Stimulated activated CD4-positive, alpha-beta T cell treated with anti-CD3 and anti-CD28 coated beads, Interleukin-2, amount 100 ng/mL, for 4 hours (primary cell): Measurements from ENCODE around the gene KRTAP4-9.
"Not testable (repeated sequence)": the region's sequence is repeated elsewhere in the genome, so short reads cannot be mapped to it uniquely, and the experiment has no call there.

Experiments used
- DNase-seq: peaks from one replicate; pipeline ENCODE4 v3.0.0-alpha.2; 2020; ENCODE audit warnings: low read depth

The KRTAP4-9 gene

DNA sequence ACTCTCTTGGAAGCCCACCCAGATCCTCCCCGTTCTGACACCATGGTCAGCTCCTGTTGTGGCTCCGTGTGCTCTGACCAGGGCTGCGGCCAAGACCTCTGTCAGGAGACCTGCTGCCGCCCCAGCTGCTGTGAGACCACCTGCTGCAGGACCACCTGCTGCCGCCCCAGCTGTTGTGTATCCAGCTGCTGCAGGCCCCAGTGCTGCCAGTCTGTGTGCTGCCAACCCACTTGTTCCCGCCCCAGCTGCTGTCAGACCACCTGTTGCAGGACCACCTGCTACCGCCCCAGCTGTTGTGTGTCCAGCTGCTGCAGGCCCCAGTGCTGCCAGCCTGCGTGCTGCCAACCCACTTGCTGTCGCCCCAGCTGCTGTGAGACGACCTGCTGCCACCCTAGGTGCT is at the start of gene KRTAP4-9:
TSS of gene KRTAP4-9 (plus strand) at position 43 of the 400 bp plus-strand sequence. CDS start at position 43, 0 bp downstream.
- not testable (repeated sequence) for DNase-seq

DNA sequence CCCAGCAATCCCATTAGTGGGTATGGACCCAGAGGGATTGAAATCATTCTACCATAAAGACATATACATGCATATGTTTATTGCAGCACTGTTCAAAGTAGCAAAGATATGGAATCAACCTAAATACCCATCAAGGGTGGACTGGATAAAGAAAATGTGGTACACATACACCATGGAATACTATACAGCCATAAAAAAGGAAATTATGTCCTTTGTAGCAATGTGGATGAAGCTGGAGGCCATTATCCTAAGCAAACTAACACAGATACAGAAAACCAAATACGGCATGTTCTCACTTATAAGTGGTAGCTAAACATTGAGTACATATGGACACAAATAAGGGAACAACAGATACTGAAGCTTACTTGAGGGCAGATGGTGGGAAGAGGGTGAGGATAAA is 47.6 kb upstream of the KRTAP4-9 start:
- no peak for DNase-seq

DNA sequence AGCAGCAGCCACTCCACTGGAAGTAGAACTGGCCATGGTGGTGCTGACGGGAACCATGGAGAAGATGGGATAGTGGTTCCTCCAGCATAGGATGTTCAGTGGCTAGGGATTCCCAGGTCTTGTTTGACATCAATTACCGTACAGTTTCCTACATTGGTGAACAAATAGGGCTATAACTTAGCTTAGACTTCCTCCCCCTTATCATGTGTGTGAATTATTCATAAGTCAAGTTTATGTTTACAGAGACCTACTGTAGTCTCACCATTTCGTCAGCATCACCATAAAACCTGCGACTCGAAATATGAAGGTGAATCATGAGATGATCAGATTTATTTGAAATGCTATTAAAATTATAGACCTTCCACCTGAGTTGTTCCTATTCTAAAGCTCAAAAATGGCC is 46.4 kb upstream of the KRTAP4-9 start:
- no peak for DNase-seq

DNA sequence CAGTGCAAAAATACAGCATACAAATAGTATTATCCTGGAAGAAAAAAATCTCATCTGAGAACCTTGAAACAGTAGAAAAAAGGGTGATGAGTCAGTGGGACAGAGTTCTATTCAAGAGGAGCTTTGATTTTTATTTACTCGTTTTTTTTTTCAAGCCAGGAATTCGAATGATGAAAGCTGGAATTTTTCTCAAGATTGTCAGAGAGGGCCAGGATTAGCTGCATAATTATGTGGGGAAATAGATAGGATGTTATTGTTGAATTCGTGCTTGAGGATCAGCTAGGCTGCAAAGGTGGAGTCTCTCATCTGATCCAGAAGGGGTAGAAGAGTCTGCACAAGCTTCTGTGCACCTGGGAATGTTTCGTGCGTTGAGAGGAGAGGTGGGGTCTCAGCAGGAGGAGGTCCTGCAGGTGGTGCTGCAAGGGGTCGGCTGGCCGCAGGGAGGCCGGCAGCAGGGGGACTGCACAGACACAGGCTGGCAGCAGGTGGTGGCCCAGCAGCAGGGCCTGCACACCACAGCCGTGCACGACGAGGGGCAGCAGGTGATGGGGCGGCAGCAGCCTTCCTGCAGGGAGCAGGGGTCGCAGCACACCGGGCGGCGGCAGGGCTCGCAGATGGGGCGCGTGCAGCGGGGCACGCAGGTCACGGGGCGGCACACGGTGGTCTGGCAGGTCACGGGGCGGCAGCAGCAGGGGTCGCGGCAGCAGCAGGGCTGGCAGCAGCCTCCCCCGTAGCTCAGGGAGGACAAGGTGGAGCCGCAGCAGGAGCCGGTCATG is 45.7 kb upstream of the KRTAP4-9 start:
- DNase-seq = not testable (repeated sequence)

DNA sequence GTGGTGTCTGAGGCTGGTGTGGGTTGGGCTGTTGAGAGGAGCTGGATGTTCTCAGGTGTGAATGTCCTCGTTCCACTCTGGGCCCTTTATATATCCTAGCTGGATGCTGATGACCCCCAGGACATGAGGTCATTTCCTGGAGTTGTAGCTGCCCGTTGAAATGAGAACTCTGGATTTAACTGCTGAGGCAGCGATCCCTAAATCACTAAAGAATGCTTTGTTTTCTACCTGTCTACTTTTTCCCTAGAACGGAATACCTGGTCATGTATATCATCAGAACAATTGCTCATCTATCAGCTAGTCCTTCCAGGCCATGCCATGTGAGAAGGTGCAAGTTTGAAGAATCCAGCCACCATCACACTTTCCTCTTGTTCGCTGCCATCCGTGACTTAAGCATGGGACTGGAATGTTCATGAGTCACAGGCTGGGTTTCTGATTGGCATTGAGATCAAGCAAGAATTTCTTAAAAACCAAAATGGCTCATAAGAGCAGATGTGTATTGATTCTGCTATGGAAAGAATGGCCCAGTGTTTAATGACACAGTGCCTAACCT is 45.1 kb upstream of the KRTAP4-9 start, which contains the start of gene KRTAP2-3:
TSS of gene KRTAP2-3 (minus strand) at position 63 of the 553 bp plus-strand sequence. CDS start 64 bp downstream, outside the sequence.
- DNase-seq = no peak

DNA sequence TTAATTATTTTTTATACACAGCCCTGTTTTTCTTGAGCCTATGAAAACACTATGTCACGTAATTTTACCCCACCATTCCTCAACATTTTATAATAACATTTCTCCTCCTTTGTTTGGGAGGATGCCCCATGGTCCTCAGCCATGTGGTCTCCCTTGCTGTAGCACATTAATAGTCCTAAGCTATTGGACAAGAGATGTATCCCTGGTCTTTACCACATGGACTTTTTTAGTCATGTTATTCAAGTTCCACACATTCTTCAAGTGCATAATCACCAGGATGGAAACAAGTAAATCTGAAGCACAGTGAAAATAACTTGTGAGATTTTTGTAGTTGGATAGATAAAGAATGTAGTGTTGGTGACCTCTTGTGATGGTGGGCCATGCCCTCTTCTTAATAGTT is 43.2 kb upstream of the KRTAP4-9 start:
- no peak for DNase-seq

DNA sequence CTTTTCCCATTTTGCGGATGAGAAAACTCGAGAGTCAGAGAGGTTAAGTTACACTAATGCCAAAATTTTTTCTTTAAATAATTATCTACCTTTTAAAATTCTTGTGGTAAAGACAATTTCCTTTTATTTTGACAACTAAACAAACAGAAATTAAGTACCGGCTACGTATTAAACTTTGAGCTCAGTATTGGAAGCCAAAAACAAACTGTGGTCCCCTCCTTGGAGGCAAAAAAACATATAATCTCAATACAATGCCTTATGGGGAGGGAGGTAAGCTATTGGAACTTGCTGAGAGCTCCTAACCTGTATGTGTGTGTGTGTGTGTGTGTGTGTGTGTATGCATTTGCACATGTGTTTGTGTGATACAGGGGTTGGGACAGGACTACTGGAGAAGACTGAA is 41.7 kb upstream of the KRTAP4-9 start:
- DNase-seq = no peak

DNA sequence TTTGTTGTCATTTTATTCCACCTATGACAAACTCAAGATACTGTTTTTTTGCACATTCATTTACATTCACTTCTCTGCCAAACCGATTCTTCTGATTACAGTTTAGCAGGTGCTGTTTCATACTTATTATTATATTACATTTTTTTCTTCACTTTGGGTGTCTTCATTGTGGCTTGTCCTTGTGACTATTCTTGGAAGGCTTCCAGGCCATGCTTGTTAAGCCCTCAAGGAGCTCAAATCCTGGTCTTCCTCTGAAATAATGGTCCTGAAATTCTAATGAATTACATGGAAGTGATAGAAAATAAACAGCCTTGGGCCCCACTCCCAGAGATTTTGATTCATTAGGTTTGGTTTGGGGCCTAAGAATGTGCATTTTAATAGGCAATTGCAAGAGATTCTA is 40.9 kb upstream of the KRTAP4-9 start:
- DNase-seq = no peak

DNA sequence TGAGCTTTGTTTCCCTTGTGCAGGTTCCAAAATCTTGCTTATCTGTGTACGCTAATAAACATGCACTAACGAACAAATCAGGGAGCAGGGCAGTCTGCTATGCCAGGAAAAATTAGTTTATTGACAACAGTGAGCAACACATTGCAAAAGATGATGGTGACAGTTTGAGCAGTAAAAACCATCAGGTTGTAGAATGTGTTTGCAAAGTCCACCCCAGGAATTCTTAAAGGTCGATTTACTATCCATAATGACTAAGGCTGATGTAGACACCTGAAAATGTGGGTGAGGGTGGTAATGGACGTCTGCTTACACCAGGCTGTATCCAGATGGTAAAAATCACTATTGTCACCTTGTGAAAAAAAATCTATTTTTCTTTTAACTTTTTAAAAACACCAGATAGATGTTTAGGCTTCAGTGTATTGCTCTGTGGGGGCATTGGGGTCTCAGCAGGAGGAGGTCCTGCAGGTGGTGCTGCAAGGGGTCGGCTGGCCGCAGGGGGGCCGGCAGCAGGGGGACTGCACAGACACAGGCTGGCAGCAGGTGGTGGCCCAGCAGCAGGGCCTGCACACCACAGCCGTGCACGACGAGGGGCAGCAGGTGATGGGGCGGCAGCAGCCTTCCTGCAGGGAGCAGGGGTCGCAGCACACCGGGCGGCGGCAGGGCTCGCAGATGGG is 40.0 kb upstream of the KRTAP4-9 start:
- DNase-seq = not testable (repeated sequence)

DNA sequence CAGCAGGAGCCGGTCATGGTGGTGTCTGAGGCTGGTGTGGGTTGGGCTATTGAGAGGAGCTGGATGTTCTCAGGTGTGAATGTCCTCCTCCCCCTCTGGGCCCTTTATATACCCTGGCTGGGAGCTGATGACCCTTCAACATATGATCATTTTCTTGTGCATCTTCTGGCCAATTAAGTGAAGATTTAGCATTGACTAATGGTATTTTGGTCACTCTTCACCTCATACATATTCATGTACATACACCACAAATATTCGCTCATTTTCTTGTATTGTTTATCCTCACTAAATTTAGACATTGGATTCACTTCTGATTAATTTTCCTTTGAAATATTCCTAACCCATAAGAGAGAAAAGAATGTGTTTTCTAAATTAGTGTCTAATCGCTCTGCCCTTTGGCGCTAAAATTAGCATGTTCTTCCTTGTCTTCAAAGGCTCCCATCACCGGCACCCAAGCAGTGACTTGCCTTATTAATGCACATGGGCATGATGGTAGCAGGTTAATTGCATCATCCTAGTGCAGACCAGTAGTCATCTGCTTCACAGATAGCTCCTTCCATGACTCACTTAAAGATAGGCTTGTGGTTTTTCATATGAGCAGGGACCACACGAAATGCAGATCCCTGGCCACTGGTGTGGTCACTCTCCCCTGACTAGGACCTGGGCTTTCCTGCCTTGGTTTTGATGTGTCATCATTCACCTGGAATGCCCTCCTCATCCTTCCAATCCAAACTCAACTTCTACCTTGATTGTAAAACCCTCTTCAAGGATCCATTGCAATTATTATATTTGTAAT is 39.2 kb upstream of the KRTAP4-9 start, which contains the start of gene KRTAP2-4:
TSS of gene KRTAP2-4 (minus strand) at position 51 of the 796 bp plus-strand sequence. CDS start at position 17, 34 bp downstream.
- DNase-seq = no peak

DNA sequence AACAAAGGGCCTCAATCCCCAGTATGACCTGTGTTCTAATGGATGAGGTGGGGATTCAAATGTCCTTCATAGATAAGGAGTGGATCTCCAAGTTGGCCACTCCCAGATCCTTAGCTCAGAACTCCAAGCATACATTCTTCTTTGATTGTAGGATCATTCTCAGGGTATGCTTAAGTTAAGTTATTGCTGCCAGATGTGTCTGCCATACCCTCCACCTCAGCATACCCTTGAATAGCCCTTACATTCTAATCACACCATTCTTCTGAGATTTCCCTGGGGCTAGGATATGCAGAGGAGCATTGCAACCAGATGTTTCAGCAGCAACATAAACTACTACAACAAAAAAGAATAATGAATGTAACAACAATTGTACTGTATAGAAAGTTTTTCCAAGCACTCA is 37.9 kb upstream of the KRTAP4-9 start:
- DNase-seq = no peak

DNA sequence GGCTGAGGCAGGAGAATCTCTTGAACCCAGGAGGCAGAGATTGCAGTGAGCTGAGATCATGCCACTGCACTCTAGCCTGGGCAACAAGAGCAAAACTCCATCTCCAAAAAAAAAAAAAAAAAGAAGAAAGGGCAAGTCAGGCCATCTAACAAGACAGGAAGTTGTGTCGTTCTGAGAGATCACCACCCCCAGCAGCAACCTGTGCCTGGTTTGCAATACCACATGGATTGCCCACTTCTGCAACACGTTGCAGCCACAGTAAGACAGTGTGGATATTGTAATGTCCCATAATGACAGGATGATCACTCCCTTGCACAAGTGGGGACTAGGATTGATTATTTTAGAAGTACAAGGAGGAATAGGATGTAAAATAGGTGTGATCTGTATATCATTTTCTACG is 36.2 kb upstream of the KRTAP4-9 start:
- DNase-seq = no peak

DNA sequence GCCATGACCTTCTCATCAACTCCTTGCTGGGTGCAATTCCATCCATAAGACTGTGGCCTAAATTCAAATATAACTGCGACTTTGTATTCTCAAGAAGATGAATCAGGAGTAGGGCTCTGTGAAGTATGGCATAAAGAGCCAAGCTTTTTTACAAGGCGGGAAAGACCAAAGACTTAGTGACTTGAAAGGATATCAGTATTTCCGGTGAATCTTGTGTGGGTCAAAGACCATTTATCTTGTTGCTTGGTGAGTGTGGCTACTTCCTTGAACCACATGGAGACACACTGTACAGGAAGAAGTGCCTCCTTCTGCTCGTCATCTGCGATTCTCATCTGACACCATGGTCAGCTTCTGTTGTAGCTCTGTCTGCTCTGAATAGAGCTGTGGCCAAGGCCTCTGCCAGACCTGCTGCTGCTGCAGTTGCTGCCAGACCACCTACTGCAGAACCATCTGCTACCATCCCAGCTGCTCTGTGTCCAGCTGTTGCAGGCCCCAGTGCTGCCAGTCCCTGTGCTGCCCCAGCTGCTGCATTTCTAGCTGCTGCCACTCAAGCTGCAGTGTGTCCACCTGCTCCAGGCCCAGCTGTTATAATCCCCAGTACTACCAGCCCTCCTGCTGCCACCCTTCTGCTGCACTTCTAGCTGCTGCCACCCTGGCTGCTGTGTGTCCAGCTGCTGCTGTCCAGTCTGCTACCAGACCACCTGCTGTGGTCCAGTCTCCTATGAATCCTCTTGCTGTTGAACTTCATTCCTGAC is 33.4 kb upstream of the KRTAP4-9 start:
- DNase-seq = no peak

DNA sequence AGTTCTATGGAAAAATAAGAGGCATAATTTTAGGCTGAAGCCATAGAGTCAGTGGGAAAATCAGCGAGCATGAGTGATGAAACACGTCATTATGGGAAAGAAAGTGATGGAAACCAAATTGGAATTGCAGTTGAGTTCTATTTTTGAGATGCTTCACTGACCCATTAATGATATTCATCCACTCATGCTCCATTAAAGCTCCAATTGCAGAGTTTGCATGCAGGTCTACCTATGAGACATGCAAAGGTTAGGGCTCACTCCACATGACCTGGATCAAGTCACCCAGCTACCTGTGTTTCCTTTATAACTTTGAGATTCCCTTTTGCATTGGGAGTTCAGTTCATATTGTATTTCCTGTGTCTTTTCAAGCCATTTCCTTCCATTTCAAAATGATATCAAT is 31.5 kb upstream of the KRTAP4-9 start:
- DNase-seq = no peak

DNA sequence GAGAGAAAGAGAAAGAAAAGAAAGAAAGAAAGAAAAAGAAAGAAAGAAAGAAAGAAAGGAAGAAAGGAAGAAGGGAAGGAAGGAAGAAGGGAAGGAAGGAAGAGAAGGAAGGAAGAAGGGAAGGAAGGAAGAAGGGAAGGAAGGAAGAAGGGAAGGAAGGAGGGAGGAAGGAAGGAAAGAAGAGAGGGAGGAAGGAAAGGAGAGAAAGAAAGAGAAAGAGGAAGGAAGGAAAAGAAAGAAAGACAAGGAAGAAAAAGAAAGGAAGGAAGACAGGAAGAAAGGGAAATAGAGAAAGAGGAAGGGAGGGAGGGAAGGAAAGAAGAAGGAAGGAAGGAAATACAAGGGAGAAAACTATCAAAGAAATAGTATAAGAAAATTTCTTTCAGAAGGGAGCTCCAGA is 28.4 kb upstream of the KRTAP4-9 start:
- no peak for DNase-seq

DNA sequence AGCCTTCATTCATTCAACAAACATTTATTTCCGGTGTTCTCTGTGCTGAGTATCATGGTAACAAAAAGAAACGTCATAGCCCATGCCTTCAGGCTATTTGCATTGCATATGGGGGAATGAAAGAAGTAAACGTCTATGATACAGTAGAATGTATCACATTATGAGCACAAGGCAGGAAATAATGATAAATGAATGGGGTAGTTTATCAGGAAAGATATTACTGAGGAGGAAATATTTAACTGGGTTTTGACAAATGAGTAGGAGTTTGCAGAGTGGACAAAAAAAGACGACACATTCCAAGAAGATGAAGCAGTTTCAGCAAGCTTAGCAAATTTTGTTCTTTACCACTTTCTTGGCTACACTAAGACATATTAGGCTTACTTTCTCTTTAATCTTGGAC is 22.6 kb upstream of the KRTAP4-9 start:
- DNase-seq = no peak

DNA sequence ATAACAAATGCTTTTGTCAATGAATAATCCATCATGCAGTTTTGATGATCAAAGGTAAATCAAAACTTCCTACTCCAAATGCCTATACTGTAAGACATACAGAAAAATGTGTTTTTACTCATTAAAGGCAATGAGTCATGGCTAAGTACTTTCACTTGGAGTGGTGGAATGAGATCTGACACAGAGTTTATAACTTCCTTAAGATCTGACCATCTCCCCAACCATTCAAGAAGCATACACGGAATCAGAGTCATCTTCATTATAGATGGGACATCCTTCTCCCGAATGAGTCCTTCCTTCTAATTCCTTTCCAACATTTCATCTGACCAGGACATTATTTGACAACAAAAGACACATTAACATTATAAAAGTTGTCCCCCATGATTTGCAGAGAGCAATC is 21.8 kb upstream of the KRTAP4-9 start:
- DNase-seq = not testable (repeated sequence)

DNA sequence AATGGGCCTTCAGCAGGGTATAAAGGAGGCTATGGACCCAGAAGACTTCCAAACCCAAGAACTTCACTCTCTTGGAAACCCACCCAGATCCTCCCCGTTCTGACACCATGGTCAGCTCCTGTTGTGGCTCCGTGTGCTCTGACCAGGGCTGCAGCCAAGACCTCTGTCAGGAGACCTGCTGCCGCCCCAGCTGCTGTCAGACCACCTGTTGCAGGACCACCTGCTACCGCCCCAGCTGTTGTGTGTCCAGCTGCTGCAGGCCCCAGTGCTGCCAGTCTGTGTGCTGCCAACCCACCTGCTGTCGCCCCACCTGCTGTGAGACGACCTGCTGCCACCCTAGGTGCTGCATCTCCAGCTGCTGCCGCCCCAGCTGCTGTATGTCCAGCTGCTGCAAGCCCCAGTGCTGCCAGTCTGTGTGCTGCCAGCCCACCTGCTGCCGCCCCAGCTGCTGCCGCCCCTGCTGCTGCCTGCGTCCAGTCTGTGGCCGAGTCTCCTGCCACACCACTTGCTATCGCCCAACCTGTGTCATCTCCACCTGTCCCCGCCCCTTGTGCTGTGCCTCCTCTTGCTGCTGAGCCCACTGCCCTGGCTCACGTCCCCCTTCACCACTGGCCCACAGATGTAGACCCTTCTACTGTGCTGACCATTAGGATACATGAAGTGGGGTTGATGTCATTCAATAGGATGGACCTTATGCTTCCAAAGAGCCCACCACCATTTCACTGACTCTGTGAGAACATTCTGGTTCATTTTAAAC is 20.9 kb upstream of the KRTAP4-9 start, which contains the start of gene KRTAP4-7:
TSS of gene KRTAP4-7 (plus strand) at position 51 of the 757 bp plus-strand sequence. CDS start at position 108, 57 bp downstream.
- not testable (repeated sequence) for DNase-seq

DNA sequence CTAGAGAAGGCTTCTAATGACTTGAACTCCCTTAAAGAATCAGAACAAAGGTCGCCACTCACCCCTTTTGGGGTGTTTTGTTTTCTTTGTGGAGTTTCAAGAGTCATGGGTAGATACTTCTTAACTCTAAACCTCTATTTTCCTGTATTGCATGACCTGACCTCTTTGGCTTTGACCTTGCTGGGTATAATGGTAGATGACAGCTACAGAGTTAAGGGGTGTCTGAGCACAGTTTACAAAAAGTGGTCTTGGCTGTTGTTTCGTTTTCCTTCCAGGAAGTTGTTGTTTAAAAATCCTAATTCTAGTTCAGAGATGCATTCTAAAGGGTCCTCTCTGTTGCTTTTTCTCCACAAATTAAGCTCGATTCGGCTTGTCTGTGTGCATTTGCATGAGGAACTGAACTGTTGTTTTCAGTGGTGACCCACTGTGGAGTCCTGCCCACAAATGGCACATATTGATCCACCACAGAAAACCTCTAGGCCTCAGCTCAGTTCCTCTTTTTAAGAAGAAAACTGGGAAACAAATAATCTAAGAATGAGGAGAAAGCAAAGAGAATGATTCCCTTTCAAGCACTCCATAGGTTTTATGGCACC is 16.3 kb upstream of the KRTAP4-9 start:
- DNase-seq = not testable (repeated sequence)

DNA sequence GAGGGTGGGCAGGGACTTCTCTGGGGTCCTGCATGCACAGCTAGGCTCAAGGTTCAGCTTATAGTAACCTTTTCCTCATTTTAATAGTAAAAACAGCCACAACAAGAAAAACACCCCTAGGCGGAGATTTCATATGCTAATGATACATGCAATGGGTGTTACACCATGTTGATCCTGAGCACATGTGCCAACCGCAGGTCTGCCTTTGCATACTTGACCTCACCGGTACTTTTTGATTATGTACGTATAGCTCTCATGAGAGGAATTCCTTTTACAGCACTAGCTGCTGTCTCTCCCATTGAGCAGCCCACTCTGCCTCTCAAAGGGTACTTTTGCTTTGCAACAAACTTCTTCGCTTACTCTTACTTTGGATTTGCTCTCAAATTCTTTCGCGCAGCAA is 9.1 kb upstream of the KRTAP4-9 start:
- no peak for DNase-seq
